GM18873 (cell line): ENCODE results near the gene PIGQ.

Source experiments
- ATAC-seq: cut with Tn5 transposase; IDR thresholded peaks from one replicate; pipeline ENCODE4 v1.9.1; 2021; ENCODE audit warnings: mild to moderate bottlenecking, moderate library complexity, moderate number of reproducible peaks; ENCODE audit not compliant: unreplicated experiment, low FRiP score

The PIGQ gene

DNA sequence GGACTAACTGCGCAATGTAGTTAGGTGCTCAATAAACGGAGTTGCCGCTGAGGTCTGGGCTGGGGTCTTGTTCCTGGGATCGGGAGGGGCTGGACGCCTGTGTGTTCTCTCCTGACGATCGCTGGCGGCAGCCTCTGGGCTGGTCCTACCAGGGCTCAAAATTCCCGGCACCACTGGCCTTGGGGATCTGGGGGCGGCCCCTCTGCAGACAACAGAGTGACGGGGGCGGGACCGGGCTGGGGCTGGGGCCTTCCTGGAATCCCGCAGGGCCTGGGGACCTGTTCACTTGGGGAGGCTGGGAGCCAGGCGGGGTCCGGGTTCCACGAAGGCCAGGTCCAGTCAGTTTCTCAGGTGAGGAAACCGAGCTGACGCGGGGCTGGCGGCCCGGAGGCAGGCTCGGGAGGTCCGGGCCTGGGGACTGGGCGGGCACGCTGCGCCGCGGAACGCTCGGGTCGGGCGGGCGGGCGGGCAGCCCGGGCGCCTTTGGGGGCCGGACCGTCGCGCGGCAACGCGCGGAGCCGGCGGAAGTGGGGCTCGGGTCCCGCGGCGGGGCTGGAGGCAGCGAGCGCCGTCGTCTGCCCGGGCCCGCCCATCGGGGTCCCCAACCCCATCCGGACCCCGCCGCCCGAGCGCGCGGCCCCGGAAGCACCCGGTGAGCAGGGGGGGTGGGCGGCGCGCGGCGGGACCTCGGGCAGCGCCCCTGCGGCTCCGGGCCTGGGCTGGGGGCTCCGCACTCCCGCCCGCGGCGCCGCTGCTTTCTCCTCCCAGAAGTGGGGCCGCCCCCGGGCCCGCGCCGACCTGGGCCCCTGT is at the start of gene PIGQ:
Gene PIGQ (plus strand): TSS at position 524 of the 810 bp plus-strand sequence. CDS start 4,107 bp downstream, outside the sequence.
- no peak for ATAC-seq

DNA sequence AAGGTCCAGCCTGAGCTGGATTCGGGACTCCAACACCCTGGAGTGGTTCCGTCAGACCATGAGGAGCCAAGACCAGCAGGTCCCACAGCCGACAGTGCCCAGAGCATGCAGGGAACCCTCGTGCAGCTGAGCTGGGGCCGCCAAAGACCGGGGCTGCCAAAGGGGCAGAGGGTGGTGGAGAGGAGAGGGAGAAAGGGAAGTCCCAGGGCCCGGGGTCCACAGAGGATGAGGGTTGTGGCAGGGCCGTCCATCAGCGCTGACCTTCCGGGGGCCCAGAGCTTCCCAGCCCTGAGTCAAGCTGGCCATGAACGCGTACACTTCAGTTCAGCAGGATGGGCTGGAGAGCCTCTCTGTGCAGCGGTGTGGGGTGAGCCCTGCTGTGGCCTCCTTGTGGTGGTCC is 48.9 kb upstream of the PIGQ start:
- no peak for ATAC-seq

DNA sequence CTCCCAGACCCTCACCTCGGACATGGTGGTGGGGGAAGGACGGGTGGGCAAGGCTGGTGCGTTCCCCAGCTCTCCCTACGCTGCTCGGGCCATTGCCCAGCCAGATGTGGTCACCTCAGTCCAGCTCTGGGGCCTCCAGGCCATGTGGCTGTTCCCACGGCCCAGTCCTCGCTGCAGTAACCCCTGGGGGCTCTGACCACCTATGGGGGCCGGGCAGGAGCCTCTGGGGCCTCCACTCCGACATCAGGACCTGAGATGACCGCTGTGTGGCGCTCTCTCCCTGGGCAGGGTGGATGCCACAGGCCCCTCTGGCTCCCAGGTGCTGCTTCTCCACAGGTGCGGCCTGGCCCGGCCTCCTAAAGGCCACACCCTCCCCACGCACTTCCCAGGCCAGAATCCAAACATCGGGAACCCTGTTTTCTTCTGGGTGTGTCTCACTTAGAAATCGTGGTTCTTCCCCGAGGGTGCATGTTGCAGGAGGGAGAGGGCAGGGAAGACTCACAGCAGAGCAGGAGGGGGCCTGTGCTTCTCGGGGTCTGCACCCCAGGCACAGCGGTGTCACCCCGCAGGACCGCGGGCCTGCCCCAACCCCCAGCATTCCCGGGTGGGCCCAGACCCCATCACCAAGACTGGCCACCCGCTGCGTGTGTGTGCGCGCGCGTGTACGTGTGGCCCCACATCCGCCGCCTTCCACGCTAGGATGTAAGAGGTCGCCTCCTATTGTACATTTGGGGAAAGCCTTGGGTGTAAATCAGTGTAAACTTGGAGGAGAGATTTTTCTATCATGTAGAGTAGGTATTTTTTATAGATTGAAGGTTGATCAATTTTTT is 48.2 kb upstream of the PIGQ start:
- ATAC-seq: no peak

DNA sequence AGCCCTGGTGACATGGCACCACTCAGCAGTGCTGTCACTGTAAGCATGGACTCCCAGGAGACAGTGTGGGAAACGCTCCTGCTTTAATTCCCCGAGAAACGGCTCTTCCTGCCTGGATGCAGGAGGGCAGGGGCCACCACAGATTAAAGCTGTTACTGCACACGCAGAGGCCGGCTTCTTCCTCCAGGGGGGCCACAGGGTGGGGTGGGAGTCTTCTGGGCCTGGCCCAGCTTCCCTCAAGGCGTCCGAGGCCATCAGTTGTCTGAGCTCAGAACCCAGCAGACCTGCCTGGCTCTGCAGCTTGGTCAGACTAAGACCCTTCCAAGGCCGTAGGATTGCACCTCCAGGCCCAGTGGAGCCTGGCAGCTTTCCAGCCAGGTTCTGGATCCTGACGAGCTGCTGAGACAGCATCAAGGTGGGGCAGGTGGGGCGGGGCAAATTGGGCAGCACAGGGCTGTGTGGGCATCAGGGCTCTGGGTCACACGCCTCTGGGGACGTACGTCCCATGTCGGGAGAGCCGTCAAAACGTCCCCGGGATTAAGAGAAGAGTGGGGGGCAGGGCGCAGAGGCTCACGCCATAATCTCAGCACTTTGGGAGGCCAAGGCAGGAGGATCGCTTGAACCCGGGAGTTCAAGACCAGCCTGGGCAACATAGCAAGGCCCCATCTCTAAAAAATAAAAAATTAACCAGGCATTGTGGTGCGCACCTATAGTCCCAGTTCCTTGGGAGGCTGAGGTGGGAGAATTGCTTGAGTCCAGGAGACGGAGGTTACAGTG is 47.3 kb upstream of the PIGQ start:
- no peak for ATAC-seq

DNA sequence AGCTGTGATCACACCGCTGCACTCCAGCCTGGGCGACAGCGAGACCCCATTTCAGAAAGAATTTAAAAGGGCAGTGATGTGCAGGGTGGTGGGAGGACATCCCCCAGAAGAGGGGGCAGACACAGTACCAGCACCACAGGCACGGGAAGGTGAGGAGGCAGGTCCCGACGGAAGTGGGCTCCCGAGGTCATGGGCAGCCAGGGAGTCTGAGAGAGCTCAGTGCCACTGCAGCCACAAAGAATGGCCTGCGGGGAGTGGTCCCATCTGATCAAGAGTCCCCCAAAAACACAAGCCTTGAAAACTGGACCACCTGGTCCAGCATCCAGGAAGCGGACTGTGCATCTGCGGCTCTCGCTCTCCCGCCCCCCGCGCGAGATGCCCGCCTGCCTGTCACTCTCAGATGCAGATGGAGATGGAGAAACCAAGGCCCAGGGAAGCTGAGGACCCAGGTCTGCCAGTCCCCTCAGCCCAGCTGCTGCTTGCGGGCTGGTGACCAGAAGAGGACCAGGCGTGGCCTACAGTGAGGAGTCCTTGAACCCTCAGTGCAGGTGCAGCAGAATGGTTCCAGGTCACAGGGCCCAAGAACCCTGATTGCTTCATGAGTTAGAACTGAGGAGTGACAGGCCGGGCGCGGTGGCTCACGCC is 46.5 kb upstream of the PIGQ start:
- ATAC-seq: no peak

DNA sequence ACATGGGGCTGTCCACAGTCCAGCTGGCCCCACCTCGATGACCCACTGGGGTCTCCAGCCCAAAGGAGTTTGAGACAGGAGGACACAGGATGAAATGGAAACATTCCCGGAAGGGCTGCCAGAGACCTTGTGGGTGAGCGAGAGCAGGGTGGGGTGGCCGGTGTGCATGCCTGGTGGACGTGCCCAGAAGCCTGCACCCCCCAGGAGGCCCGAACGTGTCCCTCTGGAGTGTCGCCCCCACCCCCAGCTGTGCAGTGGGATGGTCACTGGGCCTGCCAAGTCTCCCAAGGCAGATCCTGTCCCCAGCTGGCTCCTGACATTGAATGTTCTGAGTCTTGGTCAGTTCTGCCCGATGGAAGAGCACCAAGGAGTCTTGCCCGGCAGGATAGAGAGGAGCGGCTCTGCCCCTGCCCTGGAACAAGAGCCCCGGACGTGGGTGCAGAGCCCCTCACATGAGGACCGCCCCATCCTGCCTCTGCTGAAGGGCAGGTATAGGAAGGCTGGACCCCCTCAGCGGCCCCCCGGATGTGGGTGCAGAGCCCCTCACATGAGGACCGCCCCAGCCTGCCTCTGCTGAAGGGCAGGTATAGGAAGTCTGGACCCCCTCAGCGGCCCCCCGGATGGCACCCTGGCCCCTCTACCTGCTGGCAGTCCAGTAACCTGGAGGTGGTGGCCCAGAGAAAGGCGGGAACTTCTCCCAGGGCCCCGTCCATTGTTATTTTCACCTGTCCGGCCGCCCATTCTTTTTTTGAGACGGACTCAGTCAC is 45.3 kb upstream of the PIGQ start:
- ATAC-seq: no peak

DNA sequence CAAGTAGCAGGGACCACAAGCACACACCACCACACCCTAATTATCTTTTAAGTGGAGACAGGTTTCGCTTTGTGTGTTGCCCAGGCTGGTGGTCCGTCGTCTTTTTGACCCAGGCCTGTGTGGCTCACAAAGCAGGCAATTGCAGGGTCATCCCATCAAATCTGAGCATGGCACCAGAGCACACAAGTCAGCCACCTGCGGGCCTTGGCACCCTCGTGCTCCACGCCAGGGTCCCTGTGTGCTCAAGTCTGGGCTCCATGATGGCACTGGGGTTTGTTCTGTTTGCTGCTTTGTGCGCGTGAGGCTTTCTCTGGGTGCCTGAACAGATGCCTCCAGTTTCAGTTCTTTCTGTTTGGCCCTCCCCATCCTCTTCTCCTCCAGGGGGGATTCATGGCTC is 44.6 kb upstream of the PIGQ start:
- no peak for ATAC-seq

DNA sequence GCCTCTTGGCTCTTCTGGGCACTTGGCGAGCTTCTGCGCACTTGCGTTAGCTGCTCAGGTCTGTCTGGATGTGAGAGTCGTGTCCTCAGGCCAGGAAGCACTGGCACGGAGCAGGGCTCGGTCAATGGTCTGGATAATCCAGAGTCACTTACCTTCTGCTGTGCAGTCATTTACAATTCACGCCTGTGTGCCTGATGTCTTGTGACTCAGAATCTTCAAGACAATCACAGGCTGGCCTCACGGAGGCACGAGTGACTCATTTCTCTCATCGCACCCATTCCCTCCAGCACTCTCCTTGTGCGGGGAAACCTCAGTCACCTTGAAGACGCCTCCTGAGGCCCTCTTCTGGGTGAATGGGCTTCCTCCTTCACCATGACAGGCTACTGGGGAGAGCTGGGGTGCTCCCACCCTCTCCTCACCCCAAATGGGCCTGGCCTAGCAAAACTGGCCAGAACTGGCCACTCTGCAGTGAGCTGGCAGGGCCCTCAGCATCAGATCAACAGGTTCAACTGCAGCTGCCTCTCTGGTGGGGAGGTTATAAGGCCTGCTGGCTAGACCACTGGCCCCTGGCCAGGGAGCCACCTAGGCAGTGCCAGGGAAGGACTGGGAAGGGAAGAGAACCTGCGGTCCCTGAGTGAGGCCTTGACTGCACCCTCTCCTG is 44.1 kb upstream of the PIGQ start:
- no peak for ATAC-seq

DNA sequence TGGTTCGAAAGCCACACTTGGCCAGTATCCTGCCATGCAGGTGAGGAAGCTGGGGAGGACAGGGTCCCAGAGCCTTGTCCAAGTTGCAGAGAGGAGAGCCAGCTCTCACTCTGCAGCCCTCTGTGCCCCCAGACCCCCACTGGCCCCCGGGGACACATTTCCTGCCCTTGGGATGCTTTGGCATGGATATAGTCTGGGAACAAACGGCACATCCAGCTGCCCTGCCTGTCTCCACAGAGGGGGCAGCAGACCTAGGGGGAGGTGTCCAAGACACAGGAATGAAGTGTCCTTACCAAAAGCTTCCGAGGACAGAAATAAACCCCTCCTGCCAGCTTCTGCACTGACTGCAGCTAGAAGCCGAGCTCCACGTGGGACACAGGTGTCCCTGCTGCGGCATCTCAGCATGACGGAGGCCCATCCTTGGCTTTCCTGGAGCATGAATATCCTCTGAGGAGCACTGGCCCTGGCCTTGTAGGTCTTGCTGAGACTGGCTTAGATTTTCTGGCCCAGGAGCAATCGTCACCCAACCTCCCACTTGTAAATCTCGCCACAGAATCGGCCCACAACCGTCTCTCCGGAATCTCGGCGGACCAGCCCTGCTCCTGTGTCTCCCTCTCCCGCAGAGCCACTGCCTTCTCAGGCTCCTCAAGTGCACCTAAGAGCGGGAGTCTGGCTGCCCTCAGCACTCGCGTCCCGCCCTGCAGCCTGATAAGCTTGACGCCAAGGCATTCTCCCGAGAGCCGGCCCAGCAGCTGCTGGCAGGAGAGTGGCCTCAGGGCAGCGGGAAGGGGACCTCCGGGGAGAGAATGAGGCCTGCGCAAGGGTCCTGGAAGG is 43.4 kb upstream of the PIGQ start:
- ATAC-seq: no peak

DNA sequence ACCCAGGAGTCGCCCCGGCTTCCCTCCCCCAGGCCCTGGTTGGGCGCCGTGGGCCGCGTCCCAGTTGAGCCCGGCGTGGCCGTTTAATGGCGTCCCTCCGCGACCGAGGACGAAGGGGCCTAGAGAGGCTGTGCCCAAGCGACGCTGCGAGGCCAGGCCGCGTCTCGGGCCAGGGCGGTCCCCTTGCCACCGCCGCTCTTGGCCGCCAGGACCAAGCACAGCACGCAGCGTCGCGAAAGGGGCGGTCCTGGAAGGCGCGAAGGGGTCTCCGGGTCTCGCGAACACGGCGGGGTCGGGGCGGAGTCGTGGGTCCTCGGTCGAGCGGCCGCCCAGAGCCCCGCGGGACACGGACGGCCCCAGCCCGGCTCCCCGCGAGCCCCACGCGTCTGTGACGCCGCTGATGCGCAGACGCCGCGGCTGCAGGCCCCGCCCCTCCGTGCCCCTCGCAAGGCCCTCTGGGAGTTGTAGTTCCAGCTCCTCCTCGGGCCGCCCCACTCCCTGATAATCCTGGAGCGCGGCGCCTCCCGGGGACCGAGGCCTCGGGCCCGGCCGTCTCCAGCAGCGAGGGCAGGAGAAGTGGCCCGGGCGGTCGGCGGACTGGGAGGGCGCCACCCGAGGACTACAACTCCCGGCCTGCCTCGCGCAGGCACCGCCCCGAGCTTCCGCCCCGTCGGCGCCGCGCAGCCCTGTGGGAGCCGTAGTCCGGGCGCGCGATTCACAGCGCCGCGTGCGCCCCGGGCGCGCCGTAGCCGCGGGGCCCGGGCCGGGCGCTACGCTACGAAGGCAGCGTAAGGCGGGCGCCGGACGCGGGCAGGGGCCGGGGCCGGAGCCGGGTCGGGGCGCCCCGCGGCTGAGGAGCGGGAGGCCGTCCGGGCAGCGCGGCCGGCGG is 42.5 kb upstream of the PIGQ start, which contains the start of gene CAPN15:
Gene CAPN15 (plus strand): TSS at position 698 of the 889 bp plus-strand sequence. CDS start 19,127 bp downstream, outside the sequence.
- peak; percentile 57 for ATAC-seq

DNA sequence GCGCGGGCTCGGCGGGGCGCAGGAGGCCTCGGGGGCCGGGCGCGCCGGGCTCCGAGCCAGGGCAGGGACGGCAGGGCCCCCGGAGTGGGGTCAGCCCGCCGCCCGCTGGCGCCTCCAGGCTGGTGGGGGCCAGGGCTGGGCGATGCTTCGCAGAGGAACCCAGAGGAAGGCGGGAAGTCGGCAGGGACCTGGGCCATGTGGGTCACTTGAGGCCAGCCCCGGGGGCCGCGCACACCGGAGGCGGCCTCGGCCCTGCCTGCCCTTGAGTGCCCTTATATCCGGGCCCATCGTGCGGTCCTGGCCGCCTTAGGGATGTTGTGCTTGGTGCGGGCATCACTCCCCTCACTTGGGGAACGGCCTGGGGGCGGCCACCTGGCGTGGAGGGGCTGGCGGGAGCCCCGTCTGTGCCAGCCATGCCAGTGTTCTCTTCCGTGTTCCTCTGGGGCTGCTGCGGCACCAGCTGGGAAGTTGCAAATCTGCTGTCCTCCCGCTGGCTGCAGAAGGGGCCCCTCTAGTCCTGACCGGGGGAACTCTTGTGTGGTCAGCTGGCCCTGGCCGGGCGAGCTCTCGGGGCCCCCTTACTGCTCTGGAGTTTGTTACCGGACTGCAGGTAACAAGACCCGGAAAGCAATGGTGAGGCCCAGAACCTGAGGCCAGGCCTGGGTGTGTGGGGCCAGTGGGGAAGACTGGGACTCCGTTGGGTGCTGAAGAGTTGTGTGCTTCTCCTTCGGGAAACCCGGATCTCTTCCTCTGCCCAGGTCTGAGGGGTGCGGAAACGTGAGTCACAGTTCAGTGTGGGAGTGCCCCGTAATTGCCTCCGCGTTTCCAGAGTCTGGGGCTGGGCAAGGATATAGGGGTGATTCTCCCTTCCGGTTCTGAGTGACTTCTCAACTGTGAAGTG is 41.4 kb upstream of the PIGQ start:
- no peak for ATAC-seq

DNA sequence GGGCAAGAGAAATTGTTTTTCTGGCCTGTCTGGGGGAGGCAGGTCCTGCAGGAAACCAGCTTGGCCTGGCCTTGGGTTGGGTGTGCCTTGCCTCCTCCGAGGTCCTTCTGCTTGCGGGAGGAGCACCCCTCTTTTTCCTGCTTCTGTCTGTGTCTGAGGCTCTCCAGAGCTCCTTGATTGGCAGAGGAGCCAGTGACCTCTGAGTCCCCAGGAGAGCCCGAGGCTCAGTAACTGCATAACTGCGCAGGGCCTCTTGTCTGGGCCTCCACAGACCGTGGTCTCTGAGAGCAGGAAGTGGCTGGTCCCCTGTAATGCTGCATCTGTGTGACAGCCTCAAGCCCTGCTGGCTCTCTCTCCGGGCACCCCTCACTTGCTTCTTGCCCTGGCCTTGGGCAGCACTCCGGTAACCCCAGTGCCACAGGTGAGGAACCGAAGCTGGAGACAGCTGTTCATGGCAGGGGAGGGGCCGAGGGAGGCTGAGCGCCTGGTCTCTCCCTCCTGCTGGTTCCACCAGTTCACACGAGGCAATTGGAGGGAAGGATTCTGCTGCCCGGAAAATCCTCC is 40.7 kb upstream of the PIGQ start:
- no peak for ATAC-seq

DNA sequence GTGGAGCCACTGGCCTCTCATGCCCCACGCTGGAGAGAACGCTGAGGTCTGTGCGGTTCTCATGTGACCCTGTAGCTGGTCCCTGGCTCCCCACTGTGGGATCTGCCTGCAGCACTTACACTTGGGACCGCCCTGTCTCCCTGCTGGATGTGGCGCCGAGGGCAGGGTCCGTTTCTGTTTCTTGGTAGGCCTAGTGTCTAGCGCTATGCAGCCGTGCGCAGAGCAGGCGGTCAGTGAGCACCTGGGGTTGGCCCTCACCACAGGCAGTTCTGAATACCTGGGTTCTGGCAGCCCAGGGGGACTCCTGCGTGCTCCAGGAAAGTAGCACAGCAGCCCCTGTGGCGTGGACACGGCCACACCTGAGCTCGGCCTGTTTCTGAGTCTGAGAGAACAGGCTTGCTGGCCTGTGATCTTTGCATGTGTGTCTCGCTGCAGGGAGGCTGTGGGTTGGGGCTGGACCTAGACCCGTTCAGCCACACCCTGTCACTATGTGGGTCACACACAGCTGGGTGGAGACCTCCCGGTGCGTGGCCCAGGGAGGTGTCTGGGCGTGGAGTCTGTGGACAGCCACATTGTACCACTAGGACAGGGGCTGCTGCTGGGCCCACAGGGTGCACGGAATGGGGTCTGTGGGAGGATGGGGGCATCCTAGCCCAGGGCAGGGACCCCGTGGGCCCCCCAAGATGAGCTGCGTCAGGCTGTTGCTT is 39.5 kb upstream of the PIGQ start:
- no peak for ATAC-seq

DNA sequence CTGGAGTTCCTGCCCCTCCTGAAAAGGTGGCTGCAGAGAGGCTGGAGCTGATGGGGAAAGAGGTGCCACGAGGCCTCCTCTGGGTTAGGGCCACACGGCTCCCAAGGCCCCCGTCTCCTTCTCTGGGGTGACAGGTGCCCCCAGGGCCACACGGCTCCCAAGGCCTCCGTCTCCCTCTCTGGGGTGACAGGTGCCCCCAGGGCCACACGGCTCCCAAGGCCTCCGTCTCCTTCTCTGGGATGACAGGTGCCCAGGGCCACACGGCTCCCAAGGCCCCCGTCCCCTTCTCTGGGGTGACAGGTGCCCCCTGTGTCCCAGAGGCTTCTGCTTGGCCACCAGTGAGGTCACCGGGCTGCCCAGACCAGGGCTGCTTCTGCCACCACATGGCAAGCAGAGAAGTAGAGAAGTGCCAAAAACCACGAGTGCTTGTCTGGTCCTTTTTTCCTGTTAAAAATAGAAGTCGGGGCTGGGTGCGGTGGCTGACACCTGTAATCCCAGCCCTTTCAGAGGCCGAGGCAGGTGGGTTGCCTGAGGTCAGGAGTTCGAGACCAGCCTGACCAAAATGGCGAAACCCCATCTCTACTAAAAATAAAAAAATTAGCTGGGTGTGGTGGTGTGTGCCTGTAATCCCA is 38.2 kb upstream of the PIGQ start:
- no peak for ATAC-seq
